GM15510 (cell line): ENCODE data around the gene RB1.

ENCODE experiments used
- POLR2A ChIP-seq: IDR thresholded peaks from 3 replicates; pipeline ENCODE4 v1.6.1; 2011; ENCODE audit warnings: borderline replicate concordance; ENCODE audit not compliant: insufficient read length; ENCODE audit errors: extremely low read depth

The RB1 gene

DNA sequence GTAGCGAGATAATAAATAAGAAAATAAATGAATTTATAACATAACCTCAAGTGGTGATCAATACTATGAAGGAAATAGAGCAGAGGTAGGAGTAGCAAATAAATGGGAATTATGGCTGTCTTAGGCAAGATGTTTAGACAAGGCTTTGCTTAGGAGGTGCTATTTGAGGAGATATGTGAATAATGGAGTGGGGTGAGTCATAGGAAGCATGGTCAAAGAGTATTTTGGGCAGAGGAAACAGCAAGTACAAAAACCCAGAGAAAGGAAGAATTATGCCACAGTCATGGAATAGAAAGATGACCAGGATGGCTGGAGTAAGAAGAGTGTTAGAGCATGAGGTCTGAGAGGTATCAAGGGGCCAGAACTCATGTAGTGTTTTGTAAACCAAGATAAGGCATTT lies 142.9 kb downstream of the RB1 start:
- TF ChIP-seq POLR2A: no peak

- no peak for TF ChIP-seq POLR2A
These were observed 144.9 kb downstream of the RB1 start for GRCh38 chr13:48448285-48448958.

DNA sequence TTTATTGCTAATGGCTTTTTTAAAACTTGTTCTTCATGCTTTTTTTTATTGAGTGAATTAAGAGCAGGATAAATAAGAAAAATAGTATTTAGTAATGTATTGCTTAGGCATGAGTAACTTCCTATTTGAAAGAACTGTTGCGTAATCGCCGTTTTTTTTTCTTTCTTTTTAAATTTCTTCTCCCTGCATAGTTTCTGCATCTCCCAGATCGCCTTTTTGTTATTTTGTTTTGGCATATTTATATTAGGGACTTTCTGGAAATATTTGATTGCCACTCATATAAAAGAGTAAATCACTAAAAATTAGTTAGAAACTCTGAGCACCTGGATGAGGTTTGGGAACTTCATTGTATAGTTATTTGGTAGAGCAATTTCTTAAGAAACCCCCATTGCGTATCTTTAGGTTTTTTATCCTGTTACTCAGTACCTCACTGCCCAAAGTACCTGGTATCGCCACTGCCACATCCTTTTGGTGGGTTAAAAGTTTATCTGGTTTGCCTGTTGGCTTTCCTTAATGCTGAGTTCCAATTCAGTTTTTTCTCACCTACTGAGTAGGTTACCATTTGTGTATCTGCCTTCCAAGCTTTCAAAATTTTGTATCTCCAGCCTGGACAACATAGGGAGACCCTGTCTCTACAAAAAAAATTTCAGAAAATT lies 145.5 kb downstream of the RB1 start:
- no peak for TF ChIP-seq POLR2A

DNA sequence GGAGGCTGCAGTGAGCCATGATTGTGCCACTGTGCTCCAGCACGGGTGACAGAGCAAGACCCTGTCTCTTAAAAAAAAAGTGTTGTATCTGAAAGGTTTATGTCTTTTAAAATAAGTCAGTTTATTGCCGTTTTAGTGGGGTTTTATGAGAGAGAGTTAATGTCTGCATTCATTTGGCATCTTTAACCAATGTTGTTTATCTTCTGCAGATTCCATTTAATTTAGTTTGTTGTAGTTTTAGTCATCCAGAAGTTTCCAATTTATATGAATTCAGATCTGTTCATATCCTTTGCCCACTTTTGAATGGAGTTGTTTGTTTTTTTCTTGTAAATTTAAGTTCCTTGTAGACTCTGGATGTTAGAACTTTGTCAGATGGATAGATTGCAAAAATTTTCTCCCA lies 146.1 kb downstream of the RB1 start:
- no peak for TF ChIP-seq POLR2A

DNA sequence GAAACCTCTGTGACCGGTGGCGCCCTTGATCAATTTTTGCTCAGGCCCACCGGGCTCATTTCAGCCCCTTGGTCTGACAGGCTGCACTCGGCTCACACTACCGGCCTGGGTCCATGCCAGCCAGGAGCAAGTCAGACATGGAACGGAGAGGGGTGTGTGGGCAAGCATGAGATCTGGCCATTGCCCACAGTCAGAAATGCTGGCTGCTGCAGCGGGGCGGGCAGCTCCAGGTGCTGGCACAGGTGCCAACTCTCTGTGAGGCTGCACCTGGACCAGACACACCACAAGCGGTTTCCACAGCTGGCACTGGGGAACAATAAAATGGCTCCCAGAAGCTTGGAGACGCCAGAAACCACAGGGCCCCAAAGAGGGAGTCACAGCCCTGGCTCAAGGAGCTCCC lies 153.0 kb downstream of the RB1 start:
- TF ChIP-seq POLR2A: no peak

DNA sequence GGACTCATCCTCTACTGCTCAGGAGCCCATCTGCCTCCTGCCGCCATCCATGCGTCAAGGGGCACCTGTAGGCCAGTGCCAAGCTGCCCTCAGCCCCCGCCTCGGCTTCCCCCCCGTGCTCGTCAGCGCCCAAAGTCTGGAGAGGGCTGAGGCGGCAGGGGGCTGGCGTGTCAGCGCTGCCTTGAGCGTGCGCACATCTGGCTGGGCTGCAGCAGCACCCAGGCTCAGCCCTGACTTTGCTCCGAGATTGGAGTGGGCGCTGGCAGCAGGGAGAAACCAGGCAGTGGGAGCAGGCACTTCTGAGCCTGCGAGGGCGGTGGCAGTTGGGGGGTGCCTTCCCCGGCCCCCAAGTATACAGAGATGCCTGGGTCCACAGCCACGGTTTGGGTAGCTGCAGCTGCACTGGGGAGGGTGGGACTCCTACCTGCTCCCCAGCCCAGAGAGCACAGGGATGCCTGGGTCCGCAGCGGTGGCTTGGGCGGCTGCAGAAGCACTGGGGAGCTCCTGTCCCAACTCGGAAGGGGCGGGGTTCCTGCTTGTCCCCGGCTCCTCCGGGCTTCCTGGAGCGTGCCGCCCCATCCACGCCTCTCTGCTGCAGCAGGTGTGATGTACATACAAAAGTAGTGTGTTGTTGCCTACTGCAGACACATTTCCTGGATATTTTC lies 154.2 kb downstream of the RB1 start:
- no peak for TF ChIP-seq POLR2A

GRCh38 chr13:48475230-48475629 lies 171.7 kb downstream of the RB1 start:
- no peak for TF ChIP-seq POLR2A

GRCh38 chr13:48476215-48476614 lies 172.7 kb downstream of the RB1 start:
- TF ChIP-seq POLR2A: no peak

DNA sequence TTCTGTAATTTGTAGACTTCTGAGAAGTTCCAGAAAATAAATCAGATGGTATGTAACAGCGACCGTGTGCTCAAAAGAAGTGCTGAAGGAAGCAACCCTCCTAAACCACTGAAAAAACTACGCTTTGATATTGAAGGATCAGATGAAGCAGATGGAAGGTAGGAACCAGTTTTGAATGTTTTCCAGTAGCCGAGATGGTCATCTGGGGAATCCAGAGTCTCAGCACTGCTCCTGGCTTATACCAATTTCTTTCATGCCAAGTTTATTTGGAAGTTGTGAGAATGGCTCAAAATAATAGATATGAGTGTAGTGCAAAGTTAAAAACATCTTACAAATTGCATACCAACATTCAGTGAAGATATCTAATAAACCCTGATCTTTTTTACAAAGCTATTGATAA lies 173.1 kb downstream of the RB1 start:
- TF ChIP-seq POLR2A: no peak

DNA sequence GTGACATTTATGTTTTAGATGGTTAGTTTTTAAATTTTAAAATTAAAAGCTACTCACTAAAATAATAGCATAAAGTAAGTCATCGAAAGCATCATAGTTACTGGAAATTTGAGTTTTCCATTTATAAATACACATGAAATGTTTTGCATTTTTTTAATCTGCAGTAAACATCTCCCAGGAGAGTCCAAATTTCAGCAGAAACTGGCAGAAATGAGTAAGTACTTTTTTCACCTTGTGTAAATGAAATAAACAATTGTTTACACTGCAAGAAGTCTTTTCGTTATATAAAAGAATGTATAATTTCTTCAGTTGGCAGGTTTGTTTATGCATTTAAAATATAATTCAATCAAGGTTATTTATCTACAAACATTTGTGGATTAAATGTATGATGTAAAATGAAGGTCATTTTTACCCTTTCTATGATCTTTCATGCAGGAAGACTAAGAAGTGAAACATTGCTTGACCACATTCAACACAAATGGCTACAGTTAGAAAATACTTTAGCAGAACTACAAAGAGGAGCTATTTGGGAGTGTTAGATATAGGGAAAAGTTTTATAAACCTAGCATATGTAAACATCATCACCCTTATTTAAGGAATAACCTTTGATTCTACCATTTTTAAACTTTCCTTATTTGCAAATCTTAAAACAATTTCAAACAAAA lies 173.8 kb downstream of the RB1 start:
- TF ChIP-seq POLR2A: no peak

GRCh38 chr13:48478391-48478790 lies 174.8 kb downstream of the RB1 start:
- TF ChIP-seq POLR2A: no peak

DNA sequence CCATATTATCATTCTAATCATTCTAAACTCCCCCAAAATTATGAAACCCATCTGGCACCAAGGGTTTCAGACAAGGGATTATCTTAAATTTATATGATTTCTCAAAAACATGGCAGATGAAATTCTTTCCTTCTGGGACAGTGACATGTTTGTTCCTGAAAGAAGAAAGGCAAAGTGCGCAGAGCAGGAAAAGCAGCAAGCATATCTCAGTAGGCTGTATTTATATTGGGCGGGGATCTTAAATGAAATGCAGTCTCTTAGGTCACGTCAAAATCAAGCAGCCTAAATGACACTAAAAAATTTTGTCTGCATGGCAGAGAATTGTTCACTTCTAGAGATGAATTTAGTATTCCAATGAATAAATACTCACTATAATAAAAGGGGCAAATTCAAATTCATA lies 180.0 kb downstream of the RB1 start:
- TF ChIP-seq POLR2A: no peak

GRCh38 chr13:48485432-48485831 lies 181.9 kb downstream of the RB1 start:
- TF ChIP-seq POLR2A: no peak

GRCh38 chr13:48486362-48486761 lies 182.8 kb downstream of the RB1 start:
- TF ChIP-seq POLR2A: no peak

- no peak for TF ChIP-seq POLR2A
These were observed 183.3 kb downstream of the RB1 start for GRCh38 chr13:48486836-48487235.
